ENCODE measurements around the gene EFL1. TPM values are rescaled to one million over a fixed set of nuclear protein-coding genes. Genes with fewer than 3 reads are reported as not detected.

EFL1 gene
- total RNA-seq, 1 donor from 2014 or later = 24.7 TPM

DNA sequence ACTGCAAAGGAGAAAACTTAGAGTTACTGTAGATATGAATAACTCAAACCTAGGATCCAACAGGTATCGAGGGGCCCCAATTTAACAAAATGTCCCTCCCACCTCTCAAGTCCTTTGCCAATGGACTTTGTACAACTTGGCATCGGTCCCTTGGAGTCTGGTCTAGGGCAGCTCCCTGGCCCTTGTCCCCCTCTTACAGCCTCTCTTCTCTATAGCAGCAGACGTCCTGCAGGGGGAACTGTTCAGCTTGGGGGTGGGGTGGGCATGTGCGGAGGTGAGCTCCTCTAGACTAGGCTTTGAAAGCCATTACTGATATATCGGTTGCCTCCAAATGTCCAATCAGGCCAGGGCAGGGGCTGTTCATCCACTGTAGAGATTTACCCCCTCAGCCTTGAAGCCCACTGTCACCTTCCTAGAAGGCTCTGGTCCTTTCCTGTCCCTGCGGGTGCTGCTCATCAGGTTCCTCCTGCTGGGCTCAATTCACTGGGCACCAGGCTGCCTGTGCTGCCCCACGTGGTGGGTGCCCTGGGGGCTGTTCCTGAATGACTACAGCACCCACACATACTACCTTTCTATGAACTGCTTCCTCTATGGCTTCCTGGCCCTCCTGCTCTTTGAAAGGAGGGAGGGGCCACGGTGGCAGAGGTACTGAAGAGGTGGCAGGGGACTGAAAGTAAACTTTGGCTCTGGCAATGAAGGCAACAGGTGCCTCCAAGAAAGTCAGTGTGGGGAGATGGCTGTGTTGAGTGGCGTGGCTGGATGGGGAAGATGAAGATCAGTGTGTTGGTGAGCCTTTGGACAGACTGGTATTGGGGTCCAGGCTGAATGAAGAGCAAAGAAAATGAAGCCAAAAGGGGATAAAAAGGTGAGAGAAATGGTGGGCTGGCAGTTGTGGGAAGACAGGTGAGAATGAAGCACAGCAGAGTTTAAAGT lies 137.9 kb downstream of the EFL1 start:
- intact Hi-C loops (cut with DNase I) = no loop called here
- ATAC-seq (no peak), DNase-seq (no peak)

GRCh38 chr15:82122746-82123400 lies 139.7 kb downstream of the EFL1 start:
- H3K27me3 ChIP-seq (ENCODE audit: low read depth) = no peaks in the 10 kb centered on the region
- H3K4me3 ChIP-seq = no peak overlapping the region
- DNase-seq (no peak), ATAC-seq (no peak)
- no peaks in the 10 kb centered on the region for H3K4me1 ChIP-seq
- intact Hi-C loops (cut with DNase I) = no loop called here
- H3K9me3 ChIP-seq = no peaks in the 10 kb centered on the region
- H3K36me3 ChIP-seq = no peaks in the 10 kb centered on the region
- TF ChIP-seq, protein P1, sequence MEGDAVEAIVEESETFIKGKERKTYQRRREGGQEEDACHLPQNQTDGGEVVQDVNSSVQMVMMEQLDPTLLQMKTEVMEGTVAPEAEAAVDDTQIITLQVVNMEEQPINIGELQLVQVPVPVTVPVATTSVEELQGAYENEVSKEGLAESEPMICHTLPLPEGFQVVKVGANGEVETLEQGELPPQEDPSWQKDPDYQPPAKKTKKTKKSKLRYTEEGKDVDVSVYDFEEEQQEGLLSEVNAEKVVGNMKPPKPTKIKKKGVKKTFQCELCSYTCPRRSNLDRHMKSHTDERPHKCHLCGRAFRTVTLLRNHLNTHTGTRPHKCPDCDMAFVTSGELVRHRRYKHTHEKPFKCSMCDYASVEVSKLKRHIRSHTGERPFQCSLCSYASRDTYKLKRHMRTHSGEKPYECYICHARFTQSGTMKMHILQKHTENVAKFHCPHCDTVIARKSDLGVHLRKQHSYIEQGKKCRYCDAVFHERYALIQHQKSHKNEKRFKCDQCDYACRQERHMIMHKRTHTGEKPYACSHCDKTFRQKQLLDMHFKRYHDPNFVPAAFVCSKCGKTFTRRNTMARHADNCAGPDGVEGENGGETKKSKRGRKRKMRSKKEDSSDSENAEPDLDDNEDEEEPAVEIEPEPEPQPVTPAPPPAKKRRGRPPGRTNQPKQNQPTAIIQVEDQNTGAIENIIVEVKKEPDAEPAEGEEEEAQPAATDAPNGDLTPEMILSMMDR (IDR thresholded peaks at IDR 0.05) = no peak
- H3K27ac ChIP-seq = no peak overlapping the region

More for the DNA sequence above, 137.9 kb downstream of the EFL1 start:
- Histone ChIP-seq H3K27ac (no peak overlapping the region), H3K9me3 (no peaks in the 10 kb centered on the region), H3K36me3 (no peaks in the 10 kb centered on the region), H3K27me3 (ENCODE audit: low read depth) (no peaks in the 10 kb centered on the region), H3K4me3 (no peak overlapping the region), H3K4me1 (no peaks in the 10 kb centered on the region)
- TF ChIP-seq, protein P1 (IDR thresholded peaks at IDR 0.05) = no peak

GRCh38 chr15:82118040-82118439 lies 144.5 kb downstream of the EFL1 start:
- DNase-seq (no peak), ATAC-seq (no peak)
- no peaks in the 10 kb centered on the region for H3K4me1 ChIP-seq
- no peaks in the 10 kb centered on the region for H3K36me3 ChIP-seq
- H3K27ac ChIP-seq = no peak overlapping the region
- H3K9me3 ChIP-seq = no peaks in the 10 kb centered on the region
- TF ChIP-seq, protein P1 (IDR thresholded peaks at IDR 0.05) = no peak
- H3K4me3 ChIP-seq = no peak overlapping the region
- no peaks in the 10 kb centered on the region for H3K27me3 ChIP-seq (ENCODE audit: low read depth)
- intact Hi-C loops (cut with DNase I) = no loop called here

GRCh38 chr15:82117296-82117695 lies 145.2 kb downstream of the EFL1 start:
- H3K27me3 ChIP-seq (ENCODE audit: low read depth) = no peaks in the 10 kb centered on the region
- no peak for DNase-seq
- ATAC-seq = no peak
- H3K36me3 ChIP-seq = no peaks in the 10 kb centered on the region
- intact Hi-C loops (cut with DNase I) = no loop called here
- H3K27ac ChIP-seq = no peak overlapping the region
- H3K4me1 ChIP-seq = no peaks in the 10 kb centered on the region
- no peak overlapping the region for H3K4me3 ChIP-seq
- H3K9me3 ChIP-seq = no peaks in the 10 kb centered on the region
- TF ChIP-seq, protein P1 (IDR thresholded peaks at IDR 0.05) = no peak

DNA sequence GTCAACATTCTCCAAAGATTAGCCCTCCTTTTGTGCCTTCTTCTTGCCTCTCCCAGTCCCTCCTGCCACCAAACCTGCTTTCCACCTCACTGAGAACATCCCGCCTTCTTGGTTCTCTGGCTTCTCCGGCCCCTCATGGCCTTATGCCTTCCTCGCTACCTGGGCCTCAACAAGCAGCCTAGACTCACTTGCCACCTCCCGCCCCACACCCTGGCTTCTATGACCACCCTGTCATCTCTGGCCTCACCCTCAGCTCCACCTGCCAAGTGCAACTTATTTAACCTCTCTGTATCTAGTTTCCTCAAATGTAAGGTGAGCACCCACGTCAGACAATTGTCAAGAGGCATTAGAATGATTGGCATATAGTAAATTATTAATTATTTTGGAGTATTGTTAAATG lies 147.9 kb downstream of the EFL1 start:
- intact Hi-C loops (cut with DNase I) = no loop called here
- no peaks in the 10 kb centered on the region for H3K27me3 ChIP-seq (ENCODE audit: low read depth)
- ATAC-seq (no peak), DNase-seq (no peak)
- TF ChIP-seq, protein P1 (IDR thresholded peaks at IDR 0.05) = no peak
- no peak overlapping the region for H3K27ac ChIP-seq
- H3K9me3 ChIP-seq = no peaks in the 10 kb centered on the region
- no peak overlapping the region for H3K4me3 ChIP-seq
- H3K4me1 ChIP-seq = no peaks in the 10 kb centered on the region
- no peaks in the 10 kb centered on the region for H3K36me3 ChIP-seq

Measured in lower lobe of right lung (tissue), 2 donors.